ENCODE data around the gene JAZF1. TPM values are rescaled to one million over a fixed set of nuclear protein-coding genes. Genes with fewer than 3 reads are reported as not detected.
A peak's percentile ranks its signal among the peaks of the same experiment; 100 is the strongest.

JAZF1 gene
- total RNA-seq, 1 experiment from 2014 or later: 3.4 TPM

DNA sequence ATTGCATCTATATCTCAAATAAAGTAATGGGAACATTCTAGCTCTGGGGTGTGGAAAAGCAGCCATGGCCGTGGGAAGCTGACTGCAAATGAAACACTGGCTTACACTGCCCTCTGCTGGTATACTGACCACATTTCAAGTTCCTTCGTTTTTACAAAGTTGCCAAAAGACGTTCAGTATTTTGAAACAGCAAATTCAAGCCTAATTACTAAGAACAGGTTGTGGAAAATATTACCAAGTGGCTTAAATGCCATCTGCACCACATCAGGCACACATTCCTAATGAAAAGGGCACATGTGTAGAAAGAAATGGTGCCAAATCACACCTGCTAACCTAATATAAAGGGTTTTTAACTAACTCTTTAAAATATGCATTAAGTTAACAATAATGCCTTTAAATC lies 83.9 kb downstream of the JAZF1 start:
- CTCF ChIA-PET: interaction anchor here (0.9 to 2.4 kb wide), 11 partner anchors 8 to 901 kb away, joined by 3 to 18 read pairs (median 4); partner anchors contain the start of gene HOXA13
- no TSS peak for BruUV-seq (replicated peaks)

More for the DNA sequence above, 83.9 kb downstream of the JAZF1 start:
- no peaks in the 10 kb centered on the region for H3K36me3 ChIP-seq (ENCODE audit: control insufficient read depth in 1 of 2, insufficient read depth in 2 of 2, low read length in 2 of 2)
- DNase-seq (ENCODE audit: low read depth, low spot score) (peak; percentile 42), ATAC-seq (peak; percentile 74)
- no peaks in the 10 kb centered on the region for H3K27me3 ChIP-seq (ENCODE audit: insufficient read depth, low read length)
- H3K9me3 ChIP-seq (ENCODE audit: control insufficient read depth in 1 of 2, insufficient read depth in 1 of 2, low read depth in 1 of 2, low read length in 2 of 2): no peaks in the 10 kb centered on the region
- no peak overlapping the region for H3K27ac ChIP-seq (ENCODE audit: low read depth, low read length)
- TF ChIP-seq CBX3 (IDR thresholded peaks at IDR 0.05; ENCODE audit: low read depth): no peak
- no peak for TF ChIP-seq POLR2A (IDR thresholded peaks at IDR 0.05; ENCODE audit: borderline replicate concordance, extremely low read depth, insufficient read depth, insufficient read length)
- TF ChIP-seq TCF7L2 (IDR thresholded peaks at IDR 0.05; ENCODE audit: borderline replicate concordance, extremely low read depth, insufficient read depth, insufficient read length): no peak
- TF ChIP-seq JUND (IDR thresholded peaks at IDR 0.05): no peak
- TF ChIP-seq, protein P1, sequence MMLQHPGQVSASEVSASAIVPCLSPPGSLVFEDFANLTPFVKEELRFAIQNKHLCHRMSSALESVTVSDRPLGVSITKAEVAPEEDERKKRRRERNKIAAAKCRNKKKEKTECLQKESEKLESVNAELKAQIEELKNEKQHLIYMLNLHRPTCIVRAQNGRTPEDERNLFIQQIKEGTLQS (IDR thresholded peaks at IDR 0.05): no peak
- TF ChIP-seq, protein P2, sequence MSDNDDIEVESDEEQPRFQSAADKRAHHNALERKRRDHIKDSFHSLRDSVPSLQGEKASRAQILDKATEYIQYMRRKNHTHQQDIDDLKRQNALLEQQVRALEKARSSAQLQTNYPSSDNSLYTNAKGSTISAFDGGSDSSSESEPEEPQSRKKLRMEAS (IDR thresholded peaks at IDR 0.05): no peak
- peak; percentile 49 to 91 (median 70); a peak in 5 of 6 replicates for TF ChIP-seq CTCF (IDR thresholded peaks at IDR 0.05 in 2 of 3, conservative IDR thresholded peaks at IDR 0.05 in 1 of 3; ENCODE audit: borderline replicate concordance in 1 of 3, insufficient read depth in 1 of 3, low read depth in 2 of 3, low read length in 2 of 3)
- TF ChIP-seq RAD21 (IDR thresholded peaks at IDR 0.05; ENCODE audit: low read depth): peak; percentile 77
- TF ChIP-seq ZBTB33 (IDR thresholded peaks at IDR 0.05; ENCODE audit: extremely low read depth, insufficient replicate concordance, low read length): no peak
- TF ChIP-seq, protein P3, sequence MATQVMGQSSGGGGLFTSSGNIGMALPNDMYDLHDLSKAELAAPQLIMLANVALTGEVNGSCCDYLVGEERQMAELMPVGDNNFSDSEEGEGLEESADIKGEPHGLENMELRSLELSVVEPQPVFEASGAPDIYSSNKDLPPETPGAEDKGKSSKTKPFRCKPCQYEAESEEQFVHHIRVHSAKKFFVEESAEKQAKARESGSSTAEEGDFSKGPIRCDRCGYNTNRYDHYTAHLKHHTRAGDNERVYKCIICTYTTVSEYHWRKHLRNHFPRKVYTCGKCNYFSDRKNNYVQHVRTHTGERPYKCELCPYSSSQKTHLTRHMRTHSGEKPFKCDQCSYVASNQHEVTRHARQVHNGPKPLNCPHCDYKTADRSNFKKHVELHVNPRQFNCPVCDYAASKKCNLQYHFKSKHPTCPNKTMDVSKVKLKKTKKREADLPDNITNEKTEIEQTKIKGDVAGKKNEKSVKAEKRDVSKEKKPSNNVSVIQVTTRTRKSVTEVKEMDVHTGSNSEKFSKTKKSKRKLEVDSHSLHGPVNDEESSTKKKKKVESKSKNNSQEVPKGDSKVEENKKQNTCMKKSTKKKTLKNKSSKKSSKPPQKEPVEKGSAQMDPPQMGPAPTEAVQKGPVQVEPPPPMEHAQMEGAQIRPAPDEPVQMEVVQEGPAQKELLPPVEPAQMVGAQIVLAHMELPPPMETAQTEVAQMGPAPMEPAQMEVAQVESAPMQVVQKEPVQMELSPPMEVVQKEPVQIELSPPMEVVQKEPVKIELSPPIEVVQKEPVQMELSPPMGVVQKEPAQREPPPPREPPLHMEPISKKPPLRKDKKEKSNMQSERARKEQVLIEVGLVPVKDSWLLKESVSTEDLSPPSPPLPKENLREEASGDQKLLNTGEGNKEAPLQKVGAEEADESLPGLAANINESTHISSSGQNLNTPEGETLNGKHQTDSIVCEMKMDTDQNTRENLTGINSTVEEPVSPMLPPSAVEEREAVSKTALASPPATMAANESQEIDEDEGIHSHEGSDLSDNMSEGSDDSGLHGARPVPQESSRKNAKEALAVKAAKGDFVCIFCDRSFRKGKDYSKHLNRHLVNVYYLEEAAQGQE (IDR thresholded peaks at IDR 0.05; ENCODE audit: low read depth): no peak
- peak; percentile 65 for TF ChIP-seq YY1 (IDR thresholded peaks at IDR 0.05; ENCODE audit: extremely low read depth, insufficient replicate concordance, low read depth, low read length)
- TF ChIP-seq CEBPB (IDR thresholded peaks at IDR 0.05; ENCODE audit: low read depth): no peak
- TF ChIP-seq POLR2AphosphoS5 (IDR thresholded peaks at IDR 0.05; ENCODE audit: low read depth, low read length): no peak
- no peak for TF ChIP-seq ELF1 (IDR thresholded peaks at IDR 0.05; ENCODE audit: borderline replicate concordance, low read depth)
- TF ChIP-seq SIN3A (IDR thresholded peaks at IDR 0.05; ENCODE audit: low read depth): no peak
- ChIA-PET POLR2A (no interaction called here), RAD21 (ENCODE audit: low non-redundant PET in 1 of 2, low total read pairs in 2 of 2, uncharacterized antibody in 2 of 2, unreplicated experiment in 2 of 2) (interaction anchor here in 1 of 2 experiments (0.7 to 1.0 kb wide), 2 partner anchors 832 to 901 kb away, joined by 3 read pairs; no protein-coding TSS in a partner anchor)
- H3K4me1 ChIP-seq (ENCODE audit: control insufficient read depth in 1 of 2, insufficient read depth in 2 of 2, low read length in 2 of 2): no peaks in the 10 kb centered on the region
- no peaks in the 10 kb centered on the region for H3K9me2 ChIP-seq (ENCODE audit: insufficient read depth)
- intact Hi-C loops (cut with micrococcal nuclease): loop anchor here (2.0 to 10.0 kb wide), 3 partner anchors 172 to 900 kb away; no protein-coding TSS in a partner anchor
- H3K4me3 ChIP-seq (replicated peaks in 1 of 2; ENCODE audit: low read depth in 1 of 2, low read length in 2 of 2): no peak overlapping the region
- H3K9ac ChIP-seq (ENCODE audit: low read length): no peak overlapping the region
- H2AFZ ChIP-seq (ENCODE audit: low read depth, low read length, poor library complexity, severe bottlenecking): no peak overlapping the region
- H3K4me2 ChIP-seq (ENCODE audit: low read length): no peak overlapping the region
- H3K79me2 ChIP-seq (ENCODE audit: insufficient read depth, low read length): no peaks in the 10 kb centered on the region
- no peaks in the 10 kb centered on the region for H4K20me1 ChIP-seq (ENCODE audit: insufficient read depth)
